GM23338 (cell line): Measurements from ENCODE around the gene ADGRB3.
"Not testable (repeated sequence)": the region's sequence is repeated elsewhere in the genome, so short reads cannot be mapped to it uniquely, and the experiment has no call there.

Source experiments
- CREB1 ChIP-seq: fragments of 250-450 bp; sonication (Bioruptor Pico); IDR thresholded peaks from 2 replicates; pipeline ENCODE4 v1.5.0; 2020; ENCODE audit warnings: low read depth, mild to moderate bottlenecking, moderate library complexity
- EZH2phosphoT487 ChIP-seq: fragments of 200-600 bp; sonication (generic); IDR thresholded peaks from one replicate; pipeline ENCODE4 v1.8.1; 2018; ENCODE audit warnings: antibody characterized with exemption; ENCODE audit not compliant: unreplicated experiment
- JUNB ChIP-seq: IDR thresholded peaks from one replicate; pipeline ENCODE4 v1.6.1; 2016; ENCODE audit warnings: antibody characterized with exemption; ENCODE audit not compliant: unreplicated experiment
- POLR2AphosphoS5 ChIP-seq: IDR thresholded peaks from 2 replicates; pipeline ENCODE4 v1.6.1; 2016; ENCODE audit warnings: antibody characterized with exemption, low read depth
- ZNF114 ChIP-seq: fragments of 250-450 bp; sonication (Bioruptor Pico); IDR thresholded peaks from 2 replicates; pipeline ENCODE4 v1.5.0; 2020; ENCODE audit warnings: mild to moderate bottlenecking, moderate library complexity
- TF ChIP-seq, protein P1 (sequence below), 2 experiments: fragments of 200-600 bp in 1 of 2; sonication (generic) in 1 of 2; conservative IDR thresholded peaks; 2 replicates each; pipeline versions ENCODE4 v1.5.1 to v1.6.1; 2016 to 2017; ENCODE audit warnings: antibody characterized with exemption in 2 of 2, low read depth in 2 of 2, mild to moderate bottlenecking in 2 of 2, moderate library complexity in 1 of 2

DNA sequence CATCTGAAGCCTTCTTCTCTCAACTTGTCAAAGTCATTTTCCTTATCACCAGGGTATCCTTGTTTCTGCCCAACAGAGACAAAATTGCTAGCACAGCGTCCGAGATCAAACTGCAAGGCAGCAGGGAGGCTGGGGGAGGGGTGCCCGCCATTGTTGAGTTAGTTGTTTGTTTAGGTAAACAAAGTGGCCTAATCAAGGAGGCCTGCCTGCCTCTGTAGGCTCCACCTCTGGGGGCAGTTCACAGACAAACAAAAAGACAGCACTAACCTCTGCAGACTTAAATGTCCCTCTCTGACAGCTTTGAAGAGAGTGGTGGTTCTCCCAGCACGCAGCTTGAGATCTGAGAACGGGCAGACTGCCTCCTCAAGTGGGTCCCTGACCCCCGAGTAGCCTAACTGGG, 155.0 kb downstream of the ADGRB3 start:
- TF ChIP-seq, protein P1, sequence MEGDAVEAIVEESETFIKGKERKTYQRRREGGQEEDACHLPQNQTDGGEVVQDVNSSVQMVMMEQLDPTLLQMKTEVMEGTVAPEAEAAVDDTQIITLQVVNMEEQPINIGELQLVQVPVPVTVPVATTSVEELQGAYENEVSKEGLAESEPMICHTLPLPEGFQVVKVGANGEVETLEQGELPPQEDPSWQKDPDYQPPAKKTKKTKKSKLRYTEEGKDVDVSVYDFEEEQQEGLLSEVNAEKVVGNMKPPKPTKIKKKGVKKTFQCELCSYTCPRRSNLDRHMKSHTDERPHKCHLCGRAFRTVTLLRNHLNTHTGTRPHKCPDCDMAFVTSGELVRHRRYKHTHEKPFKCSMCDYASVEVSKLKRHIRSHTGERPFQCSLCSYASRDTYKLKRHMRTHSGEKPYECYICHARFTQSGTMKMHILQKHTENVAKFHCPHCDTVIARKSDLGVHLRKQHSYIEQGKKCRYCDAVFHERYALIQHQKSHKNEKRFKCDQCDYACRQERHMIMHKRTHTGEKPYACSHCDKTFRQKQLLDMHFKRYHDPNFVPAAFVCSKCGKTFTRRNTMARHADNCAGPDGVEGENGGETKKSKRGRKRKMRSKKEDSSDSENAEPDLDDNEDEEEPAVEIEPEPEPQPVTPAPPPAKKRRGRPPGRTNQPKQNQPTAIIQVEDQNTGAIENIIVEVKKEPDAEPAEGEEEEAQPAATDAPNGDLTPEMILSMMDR (conservative IDR thresholded peaks at IDR 0.05; ENCODE audit: low read depth in 2 of 2): not testable (repeated sequence)
- TF ChIP-seq CREB1 (CRISPR knock-in tag); EZH2phosphoT487; POLR2AphosphoS5; ZNF114 (CRISPR knock-in tag); JUNB: not testable (repeated sequence)
